Motor neuron (in vitro differentiated cells): Measurements from ENCODE around the gene ZNF648. TPM values are rescaled to one million over a fixed set of nuclear protein-coding genes. Genes with fewer than 3 reads are reported as not detected.
A peak's percentile ranks its signal among the peaks of the same experiment; 100 is the strongest.

Experiments
- ATAC-seq, 8 experiments: fragments of 200-7000 bp; cut with Tn5 transposase; replicated peaks in 6 of 8; 2 replicates each; pipeline ENCODE4 v1.8.0; 2021; ENCODE audit warnings: mild to moderate bottlenecking in 8 of 8, moderate library complexity in 8 of 8
- H3K27ac ChIP-seq, 2 donors: fragments of 250-450 bp; sonication (Bioruptor Pico); 2 replicates each; pipeline ENCODE4 v1.9.0; 2021; ENCODE audit warnings: antibody characterized with exemption in 2 of 2, mild to moderate bottlenecking in 2 of 2, moderate library complexity in 1 of 2
- H3K4me1 ChIP-seq, 2 donors: fragments of 250-450 bp; sonication (Bioruptor Pico); replicated peaks in 1 of 2; 2 replicates each; pipeline ENCODE4 v1.6.1; 2021; ENCODE audit warnings: antibody characterized with exemption in 2 of 2, mild to moderate bottlenecking in 2 of 2, moderate library complexity in 1 of 2
- H3K4me3 ChIP-seq, 5 donors: fragments of 250-450 bp; sonication (Bioruptor Pico); 2 replicates each; pipeline ENCODE4 v1.9.0; 2021; ENCODE audit warnings: antibody characterized with exemption in 5 of 5, mild to moderate bottlenecking in 5 of 5, moderate library complexity in 4 of 5
- WGBS, 10 experiments: fragments of 450-650 bp; shearing (Covaris generic); methylation state at CpG; one replicate each; pipeline ENCODE4 v1.0.0; 2022; 5-methylcytosine and 5-hydroxymethylcytosine counted together
- in situ Hi-C, 9 experiments: fragments of 400-800 bp; cut with MboI; loops; one replicate each; pipeline ENCODE4 v1.15.0; 2021; ENCODE audit warnings: low sequenced_read_pairs in 9 of 9, low pct_unique_long_range_greater_than_20kb in 2 of 9; ENCODE audit not compliant: unreplicated experiment in 9 of 9
- total RNA-seq, 8 experiments: library from RNA; unstranded; fragments of 300-600 nt; gene quantifications; 2 replicates each; pipeline versions ENCODE4 v1.2.3 to v1.2.4, GENCODE V29; 2022

Gene ZNF648
- total RNA-seq, 8 experiments from 2014 or later = 0.11 to 1.2 (median 0.35) TPM; not detected in 3

DNA sequence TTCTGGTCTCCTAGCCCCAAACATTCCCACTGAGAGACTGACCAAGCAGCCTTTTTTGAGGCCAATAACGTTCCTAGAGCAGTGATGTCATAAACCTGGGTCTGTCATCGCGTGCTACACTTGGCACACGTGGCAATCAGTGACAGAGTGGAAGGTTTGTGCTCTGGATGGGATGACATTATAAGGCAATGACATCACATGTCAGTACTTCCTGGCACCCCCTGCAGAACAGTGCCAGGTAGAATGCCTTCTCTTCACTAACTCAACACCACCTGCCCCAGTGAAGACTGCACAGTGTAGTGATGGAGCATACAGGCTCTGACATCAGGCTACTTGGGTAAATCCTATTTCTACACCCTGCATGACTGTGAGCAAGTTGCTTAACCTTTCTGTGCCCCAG lies 5.4 kb upstream of the ZNF648 start:
- H3K4me1 ChIP-seq = peaks cover 0 to 2% of the 10 kb centered on the region in 2 donors
- no peak for ATAC-seq
- no peak overlapping the region for H3K4me3 ChIP-seq
- in situ Hi-C loops = loop anchor here in 2 of 9 experiments (25.0 kb wide), 2 partner anchors 555 to 580 kb away; partner anchors contain the start of gene CACNA1E (in 1 of the 2)
- WGBS, 10 experiments = 20 to 78% (median 68%) methylated on average over 1 to 4 of the region's 4 CpGs; no CpG with 5 or more reads in 5 of the 10 experiments
- no peak overlapping the region for H3K27ac ChIP-seq

DNA sequence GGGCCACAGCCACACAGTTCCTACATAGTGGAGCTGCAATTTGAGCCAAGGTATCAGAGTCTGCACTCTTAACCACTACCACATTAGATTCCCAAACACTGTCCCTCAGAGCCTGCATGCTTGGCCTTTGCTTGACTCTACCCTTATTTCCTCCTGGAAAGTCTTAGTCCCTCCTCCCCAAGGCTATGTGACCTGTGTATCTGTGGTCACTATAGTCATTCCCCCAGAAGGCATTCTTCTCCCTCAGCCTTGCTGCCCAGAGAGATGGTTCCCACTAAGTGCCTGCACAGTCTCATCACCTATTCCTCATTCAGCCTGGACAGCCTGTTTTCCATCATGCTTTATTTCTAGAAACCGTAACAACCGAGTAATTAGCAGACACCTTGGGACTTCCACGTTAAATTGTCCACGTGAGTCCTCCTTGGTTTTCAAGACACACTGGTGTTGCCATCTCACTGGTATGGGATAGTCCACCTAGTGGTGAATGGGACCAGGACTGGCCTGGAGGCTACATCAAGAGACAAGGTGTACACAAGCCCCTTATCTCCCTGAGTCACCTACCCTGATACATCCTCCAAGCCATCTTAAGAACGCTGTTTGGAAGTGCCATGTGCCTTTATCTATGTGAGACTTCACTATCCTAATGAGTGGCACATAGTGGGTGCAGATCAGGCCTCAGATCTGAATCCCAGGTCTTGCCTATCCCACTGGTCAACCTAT lies 3.8 kb upstream of the ZNF648 start:
- Histone ChIP-seq H3K27ac (no peak overlapping the region), H3K4me1 (peaks cover 0 to 2% of the 10 kb centered on the region in 2 donors), H3K4me3 (no peak overlapping the region)
- WGBS, 10 experiments = 0 to 90% (median 80%) methylated on average over 2 to 5 of the region's 5 CpGs; no CpG with 5 or more reads in 2 of the 10 experiments
- no peak for ATAC-seq
- in situ Hi-C loops = loop anchor here in 2 of 9 experiments (25.0 kb wide), 2 partner anchors 553 to 578 kb away; partner anchors contain the start of gene CACNA1E (in 1 of the 2)

DNA sequence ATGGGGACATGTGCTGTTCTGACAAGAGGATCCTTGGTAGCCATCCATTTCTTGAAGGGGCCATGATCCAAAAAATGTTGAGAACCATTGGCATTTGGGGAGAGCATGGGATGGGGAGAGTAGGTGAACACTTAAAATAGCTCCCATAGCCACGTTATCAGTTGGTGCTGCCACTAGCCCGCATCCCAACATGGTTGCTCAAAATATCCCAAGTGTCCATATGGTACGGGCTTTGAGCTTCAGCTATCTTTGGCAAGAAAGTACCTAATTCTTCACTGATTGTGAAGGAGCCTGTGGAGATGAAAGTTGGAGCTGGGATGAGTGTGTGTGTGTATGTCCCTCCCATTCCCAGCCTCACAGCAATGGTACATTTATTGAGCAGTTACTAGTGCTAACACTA lies 3.1 kb upstream of the ZNF648 start:
- WGBS, 10 experiments = 0 to 88% (median 80%) methylated on average over 1 to 3 of the region's 3 CpGs; no CpG with 5 or more reads in 3 of the 10 experiments
- ATAC-seq = no peak
- H3K4me1 ChIP-seq = peaks cover 0 to 2% of the 10 kb centered on the region in 2 donors
- in situ Hi-C loops = loop anchor here in 2 of 9 experiments (25.0 kb wide), 2 partner anchors 552 to 577 kb away; partner anchors contain the start of gene CACNA1E (in 1 of the 2)
- no peak overlapping the region for H3K27ac ChIP-seq
- no peak overlapping the region for H3K4me3 ChIP-seq

DNA sequence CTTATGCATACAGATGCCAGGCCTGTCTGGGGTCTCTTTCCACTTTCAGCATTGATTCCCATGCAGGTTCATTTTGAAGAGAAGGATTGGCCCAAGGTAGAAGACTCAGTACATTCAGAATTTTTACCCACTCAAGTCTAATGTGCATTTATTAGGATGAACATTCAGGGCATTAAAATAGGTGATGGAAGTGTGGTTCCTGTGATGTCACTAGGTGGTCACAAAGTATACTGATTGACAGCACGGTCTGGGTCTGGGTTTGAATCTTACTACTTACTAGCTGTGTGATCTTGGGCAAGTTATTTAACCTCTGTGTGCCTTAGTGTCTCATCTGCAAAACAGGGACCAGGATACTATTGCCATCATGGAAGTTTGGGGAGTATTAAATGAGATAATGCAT lies 711 bp upstream of the ZNF648 start:
- no peak overlapping the region for H3K4me3 ChIP-seq
- 0 to 100% (median 73%) methylated on average over 1 of the region's 1 CpG; no CpG with 5 or more reads in 4 of the 10 experiments for WGBS, 10 experiments
- in situ Hi-C loops = loop anchor here in 2 of 9 experiments (25.0 kb wide), 2 partner anchors 550 to 575 kb away; partner anchors contain the start of gene CACNA1E (in 1 of the 2)

DNA sequence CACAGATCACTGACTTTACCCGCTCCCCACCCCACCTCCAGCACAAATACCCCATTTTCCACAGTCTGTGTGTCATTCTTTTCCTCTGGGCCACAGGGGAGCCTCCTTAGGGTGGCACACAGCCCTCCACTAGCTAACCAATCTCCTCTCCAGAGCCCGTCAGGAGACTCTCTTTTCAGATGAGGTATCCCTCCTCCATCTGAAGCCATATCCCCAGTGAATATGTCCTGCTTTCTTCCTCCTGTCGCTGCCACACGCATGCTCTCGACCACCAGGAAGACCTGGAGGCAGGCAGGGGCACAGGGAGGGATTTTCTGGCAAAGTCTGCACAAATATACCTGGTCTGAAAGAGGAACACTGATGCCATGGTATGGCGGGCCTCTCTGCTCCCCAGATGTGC lies 635 bp downstream of the ZNF648 start:
- no peak for ATAC-seq
- 29 to 100% (median 83%) methylated on average over 1 to 6 of the region's 6 CpGs; no CpG with 5 or more reads in 3 of the 10 experiments for WGBS, 10 experiments
- H3K4me3 ChIP-seq = no peak overlapping the region
- H3K4me1 ChIP-seq = no peaks in the 10 kb centered on the region
- in situ Hi-C loops = loop anchor here in 2 of 9 experiments (25.0 kb wide), 2 partner anchors 549 to 574 kb away; partner anchors contain the start of gene CACNA1E (in 1 of the 2)
- H3K27ac ChIP-seq = no peak overlapping the region

More for the DNA sequence above, 711 bp upstream of the ZNF648 start:
- Histone ChIP-seq H3K27ac (no peak overlapping the region), H3K4me1 (no peaks in the 10 kb centered on the region)
- ATAC-seq = no peak

DNA sequence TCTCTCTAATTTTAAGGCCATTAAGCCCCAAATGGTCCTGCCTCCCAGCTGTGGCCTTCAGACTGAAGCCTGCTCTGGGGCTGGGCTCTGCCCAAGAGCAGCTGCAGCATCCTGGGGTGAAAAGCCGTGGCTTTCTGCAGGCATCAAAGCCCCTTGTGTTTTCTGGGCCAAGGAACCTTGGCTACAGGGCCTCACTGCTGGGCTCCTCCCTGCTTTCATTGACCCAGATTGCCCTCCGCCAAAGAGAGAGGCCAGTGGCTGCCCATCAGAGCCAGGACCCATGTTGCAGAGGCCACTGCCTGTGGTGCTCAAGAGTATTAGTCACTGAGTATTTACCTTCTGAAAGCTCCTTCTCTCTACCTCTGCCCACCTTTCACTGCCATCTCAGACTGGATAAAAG lies 1.6 kb downstream of the ZNF648 start:
- no peak overlapping the region for H3K27ac ChIP-seq
- no peak for ATAC-seq
- H3K4me3 ChIP-seq = no peak overlapping the region
- no peaks in the 10 kb centered on the region for H3K4me1 ChIP-seq
- WGBS, 10 experiments = 20 to 80% (median 62%) methylated on average over 1 to 2 of the region's 2 CpGs; no CpG with 5 or more reads in 6 of the 10 experiments
- in situ Hi-C loops = loop anchor here in 2 of 9 experiments (25.0 kb wide), 2 partner anchors 548 to 573 kb away; partner anchors contain the start of gene CACNA1E (in 1 of the 2)

DNA sequence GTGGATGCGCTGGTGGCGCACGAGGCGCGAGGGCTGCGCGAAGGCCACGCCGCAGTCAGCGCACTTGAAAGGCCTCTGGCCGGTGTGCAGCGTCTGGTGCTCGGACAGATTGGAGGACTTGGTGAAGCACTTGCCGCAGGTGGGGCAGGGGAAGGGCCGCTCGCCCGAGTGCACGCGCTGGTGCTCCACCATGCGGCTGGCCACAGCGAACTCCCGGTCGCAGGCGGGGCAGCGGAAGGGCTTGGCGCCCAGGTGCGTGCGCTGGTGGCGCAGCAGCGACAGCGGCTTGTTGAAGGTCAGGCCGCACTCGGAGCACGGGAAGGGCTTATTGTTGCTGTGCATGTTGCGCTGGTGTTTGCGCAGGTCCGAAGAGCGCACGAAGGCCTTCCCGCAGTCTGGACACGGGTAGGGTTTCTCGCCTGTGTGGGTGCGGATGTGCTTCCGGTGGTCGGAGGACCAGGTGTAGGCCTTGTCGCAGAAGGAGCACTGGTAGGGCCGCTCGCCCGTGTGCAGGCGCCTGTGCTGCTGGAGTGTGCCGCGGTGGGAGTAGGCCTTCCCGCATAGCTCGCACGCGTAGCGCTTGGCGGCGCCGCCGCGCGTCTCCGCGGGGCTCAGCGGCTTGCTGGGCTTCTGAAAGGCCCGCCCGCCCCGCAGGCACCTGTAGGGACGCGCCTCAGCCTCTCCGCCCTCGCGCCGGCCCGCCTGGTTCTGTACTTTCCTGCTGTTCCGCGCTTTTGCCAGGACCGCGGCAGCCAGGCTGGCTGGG lies 4.7 kb downstream of the ZNF648 start:
- 16 to 95% (median 68%) methylated on average over 1 to 55 of the region's 80 CpGs; no CpG with 5 or more reads in 3 of the 10 experiments for WGBS, 10 experiments
- Histone ChIP-seq H3K4me3 (no peak overlapping the region), H3K27ac (no peak overlapping the region), H3K4me1 (peaks cover 2 to 3% of the 10 kb centered on the region in 2 donors)
- in situ Hi-C loops = loop anchor here in 2 of 9 experiments (25.0 kb wide), 2 partner anchors 544 to 569 kb away; partner anchors contain the start of gene CACNA1E (in 1 of the 2)
- ATAC-seq = peak in 1 of 8 experiments; percentile 36

DNA sequence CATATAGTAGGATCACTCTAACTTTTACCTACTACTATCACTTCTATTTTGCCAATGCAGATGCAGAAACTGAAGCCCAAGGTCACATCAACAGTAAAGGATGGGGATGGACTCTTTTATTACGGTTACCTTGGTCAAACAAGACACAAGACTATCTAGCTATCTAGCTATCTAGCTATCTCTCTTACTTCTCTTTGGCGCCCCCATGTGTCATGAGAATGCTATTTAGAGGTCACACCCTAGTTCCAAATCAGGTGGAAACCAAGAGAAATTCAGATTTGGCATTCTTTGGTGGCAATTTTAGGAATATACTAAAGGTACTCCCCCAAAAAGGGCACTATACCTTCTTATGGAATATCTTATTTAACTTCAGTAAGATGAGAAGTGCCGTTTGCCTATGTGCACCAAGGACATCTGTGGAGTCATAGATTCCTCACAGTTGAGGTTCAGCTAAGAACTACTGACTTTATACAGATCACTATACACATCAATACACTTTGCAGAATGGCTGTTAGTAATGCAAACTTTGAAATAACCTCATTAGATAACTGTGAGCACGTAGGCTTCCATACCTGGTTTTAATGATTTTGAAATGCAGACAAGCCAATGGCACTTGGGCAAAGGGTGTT lies 6.7 kb downstream of the ZNF648 start:
- peak in 3 of 8 experiments; percentile 55 to 72 (median 66) for ATAC-seq
- H3K27ac ChIP-seq = no peak overlapping the region
- WGBS, 10 experiments = 0 to 58% (median 35%) methylated on average over 1 to 4 of the region's 4 CpGs; no CpG with 5 or more reads in 2 of the 10 experiments
- no peak overlapping the region for H3K4me3 ChIP-seq
- in situ Hi-C loops = loop anchor here in 2 of 9 experiments (25.0 kb wide), 2 partner anchors 543 to 568 kb away; partner anchors contain the start of gene CACNA1E (in 1 of the 2)
- H3K4me1 ChIP-seq = peaks cover 2 to 3% of the 10 kb centered on the region in 2 donors

DNA sequence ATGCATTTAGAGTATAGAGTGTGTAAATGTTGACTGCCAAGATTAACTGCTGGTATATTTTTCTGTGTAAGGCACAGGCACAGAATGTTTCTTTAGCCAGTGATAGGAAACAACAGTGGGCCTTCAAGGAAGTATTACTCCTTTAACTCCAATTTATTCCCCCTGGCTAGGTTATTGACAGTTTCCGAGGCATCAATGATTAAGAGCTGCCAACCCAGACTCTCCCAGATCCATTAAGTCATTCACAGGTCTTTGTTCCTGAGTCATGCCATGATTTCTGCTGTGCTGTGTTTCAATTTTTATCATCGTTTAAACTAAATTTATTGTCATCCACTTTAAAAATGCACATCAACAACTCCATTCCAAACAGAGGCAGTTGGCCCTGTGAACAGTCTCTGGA lies 9.2 kb downstream of the ZNF648 start:
- H3K27ac ChIP-seq = no peak overlapping the region
- WGBS, 10 experiments = 0 to 100% (median 62%) methylated on average over 1 to 2 of the region's 2 CpGs; no CpG with 5 or more reads in 1 of the 10 experiments
- in situ Hi-C loops = loop anchor here in 2 of 9 experiments (25.0 kb wide), 2 partner anchors 540 to 565 kb away; partner anchors contain the start of gene CACNA1E (in 1 of the 2)
- no peak overlapping the region for H3K4me3 ChIP-seq
- peak in 4 of 8 experiments; percentile 46 to 58 (median 56) for ATAC-seq
- H3K4me1 ChIP-seq = peaks cover 2 to 3% of the 10 kb centered on the region in 2 donors

DNA sequence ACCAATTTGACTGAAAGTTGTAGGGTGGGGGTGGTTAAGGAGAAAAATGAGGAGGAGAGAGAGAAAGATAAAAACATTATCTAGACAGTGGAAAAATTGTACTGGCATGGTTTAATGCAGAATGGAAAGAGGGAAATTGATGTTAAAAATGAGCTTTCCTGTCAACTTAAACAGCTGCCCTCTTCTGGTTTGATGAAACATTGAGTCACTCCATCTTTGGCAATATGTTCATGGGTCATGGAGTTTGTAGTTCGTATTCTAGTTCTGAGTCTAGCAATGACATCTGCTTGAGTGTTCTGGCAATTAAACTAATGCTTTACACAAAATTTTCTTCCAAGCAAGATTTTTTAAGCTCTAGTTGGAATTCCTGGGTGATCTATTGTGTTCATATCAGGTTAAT lies 9.6 kb downstream of the ZNF648 start:
- H3K27ac ChIP-seq = no peak overlapping the region
- H3K4me3 ChIP-seq = no peak overlapping the region
- H3K4me1 ChIP-seq = peaks cover 2 to 3% of the 10 kb centered on the region in 2 donors
- WGBS, 10 experiments = 0 to 100% (median 75%) methylated on average over 1 of the region's 1 CpG
- in situ Hi-C loops = loop anchor here in 2 of 9 experiments (25.0 kb wide), 2 partner anchors 540 to 565 kb away; partner anchors contain the start of gene CACNA1E (in 1 of the 2)
- ATAC-seq = peak in 3 of 8 experiments; percentile 11 to 42 (median 26)

DNA sequence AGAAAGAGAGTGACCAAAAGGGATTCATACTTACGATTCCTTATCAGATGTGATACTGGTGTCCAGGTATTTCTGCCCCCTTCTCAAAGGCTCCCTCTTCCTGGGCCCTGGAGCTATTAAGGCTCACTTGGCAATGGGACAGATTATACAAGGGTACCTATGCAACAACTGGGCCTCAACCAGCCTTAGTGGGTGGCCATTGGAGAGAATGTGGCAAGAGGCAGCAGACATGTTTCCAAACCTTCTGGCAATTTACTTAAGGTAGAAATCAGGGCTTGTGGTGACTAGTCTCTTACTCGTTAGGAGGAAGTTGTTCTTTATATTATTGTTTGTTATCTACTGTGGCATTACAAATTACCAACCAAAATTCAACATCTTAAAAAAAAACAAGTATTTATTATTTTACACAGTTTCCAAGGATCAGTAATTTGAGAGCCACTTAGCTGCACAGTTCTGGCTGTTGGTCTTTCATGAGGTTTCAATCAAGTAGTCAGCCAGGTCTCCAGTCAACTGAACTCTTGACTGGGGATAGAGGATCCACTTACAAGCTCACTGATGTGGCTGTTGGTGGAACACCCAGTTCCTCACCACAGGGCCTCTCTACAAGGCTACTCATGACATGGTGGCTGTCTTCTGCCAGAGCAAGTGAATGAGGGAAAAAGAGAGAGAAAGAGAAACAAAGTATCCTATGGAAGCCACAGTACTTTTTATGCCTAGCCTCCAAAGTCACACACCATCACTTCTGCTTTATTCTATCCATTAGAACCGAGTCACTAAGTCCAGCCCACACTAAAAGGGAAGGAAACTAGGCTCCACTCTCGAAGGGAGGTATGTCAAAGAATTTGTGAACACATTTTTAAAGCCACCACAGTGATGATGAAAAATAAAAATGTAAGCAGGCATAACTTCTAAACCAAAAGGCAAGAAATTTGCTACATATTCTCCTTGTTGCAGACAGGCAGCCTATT lies 10.7 kb downstream of the ZNF648 start:
- Histone ChIP-seq H3K4me3 (no peak overlapping the region), H3K4me1 (peaks cover 2 to 3% of the 10 kb centered on the region in 2 donors), H3K27ac (no peak overlapping the region)
- in situ Hi-C loops = loop anchor here in 2 of 9 experiments (25.0 kb wide), 2 partner anchors 538 to 563 kb away; partner anchors contain the start of gene CACNA1E (in 1 of the 2)
- WGBS, 10 experiments = 0 to 84% (median 52%) methylated on average over 1 to 4 of the region's 4 CpGs; no CpG with 5 or more reads in 1 of the 10 experiments
- ATAC-seq = no peak
